Fibroblast of lung (primary cell): ENCODE data around the gene KCND2. TPM values are rescaled to one million over a fixed set of nuclear protein-coding genes. Genes with fewer than 3 reads are reported as not detected.

ENCODE experiments used
- DNase-seq, 2 donors: peaks; one replicate each; pipeline versions ENCODE4 v3.0.0 to v3.0.0-alpha.2; 2010; ENCODE audit warnings: low read depth in 2 of 2
- H2AFZ ChIP-seq: 2 replicates; pipeline ENCODE4 v1.5.1; 2012; ENCODE audit warnings: low read length, control low read depth, inconsistent platforms
- H3K27ac ChIP-seq: 2 replicates; pipeline ENCODE4 v1.5.1; 2011; ENCODE audit warnings: low read length, control low read depth; ENCODE audit not compliant: insufficient read depth
- H3K27me3 ChIP-seq: 2 replicates; pipeline ENCODE4 v1.5.1; 2011; ENCODE audit warnings: mild to moderate bottlenecking, low read length; ENCODE audit not compliant: control insufficient read depth, insufficient read depth
- H3K36me3 ChIP-seq: 2 replicates; pipeline ENCODE4 v1.5.1; 2011; ENCODE audit warnings: low read length; ENCODE audit not compliant: control insufficient read depth, insufficient read depth
- H3K4me1 ChIP-seq: 2 replicates; pipeline ENCODE4 v1.5.1; 2011; ENCODE audit warnings: low read length; ENCODE audit not compliant: control insufficient read depth, insufficient read depth; ENCODE audit errors: extremely low read depth
- H3K4me2 ChIP-seq: 2 replicates; pipeline ENCODE4 v1.5.1; 2011; ENCODE audit warnings: low read length, control low read depth; ENCODE audit not compliant: insufficient read depth; ENCODE audit errors: extremely low read depth
- H3K4me3 ChIP-seq, 4 experiments: fragments of 200-600 bp in 1 of 4; sonication (generic) in 1 of 4; replicated peaks in 1 of 4; 2 replicates each; pipeline ENCODE4 v1.5.1; 2011 to 2016; ENCODE audit warnings: low read length in 4 of 4, low read depth in 3 of 4, mild to moderate bottlenecking in 3 of 4, control low read depth in 2 of 4, inconsistent platforms in 1 of 4, mixed read lengths in 1 of 4; ENCODE audit not compliant: insufficient read depth in 1 of 4; ENCODE audit errors: control extremely low read depth in 1 of 4
- H3K79me2 ChIP-seq: 2 replicates; pipeline ENCODE4 v1.5.1; 2012; ENCODE audit warnings: mild to moderate bottlenecking, low read length, inconsistent platforms; ENCODE audit not compliant: control insufficient read depth, insufficient read depth
- H3K9ac ChIP-seq: 2 replicates; pipeline ENCODE4 v1.5.1; 2011; ENCODE audit warnings: mild to moderate bottlenecking, low read length, control low read depth; ENCODE audit not compliant: insufficient read depth
- H3K9me3 ChIP-seq: 2 replicates; pipeline ENCODE4 v1.5.1; 2012; ENCODE audit warnings: low read depth, low read length; ENCODE audit not compliant: control insufficient read depth, insufficient read depth
- H4K20me1 ChIP-seq: 2 replicates; pipeline ENCODE4 v1.5.1; 2011; ENCODE audit warnings: low read length; ENCODE audit not compliant: control insufficient read depth, insufficient read depth; ENCODE audit errors: extremely low read depth
- CTCF ChIP-seq, 2 donors: IDR thresholded peaks in 1 of 2; conservative IDR thresholded peaks in 1 of 2; 1 replicate in 1 of 2; 2 replicates in 1 of 2; pipeline ENCODE4 v1.5.1; 2011 to 2012; ENCODE audit warnings: low read length in 2 of 2, control low read depth in 1 of 2, inconsistent platforms in 1 of 2, low read depth in 1 of 2, mild to moderate bottlenecking in 1 of 2
- EZH2 ChIP-seq: IDR thresholded peaks from 2 replicates; pipeline ENCODE4 v1.5.1; 2012; ENCODE audit warnings: low read length, control low read depth, mild to moderate bottlenecking; ENCODE audit errors: missing control alignments
- polyA plus RNA-seq, 2 donors: library from polyadenylated mRNA; depleted of rRNA in 1 of 2; stranded (reverse) in 1 of 2; unstranded in 1 of 2; fragments of >200 nt; gene quantifications; 2 replicates each; pipeline ENCODE4 v1.2.1, GENCODE V29; 2011 to 2012; ENCODE audit warnings: missing spikeins in 1 of 2
- total RNA-seq: library from RNA; depleted of rRNA; stranded (reverse); fragments of >200 nt; gene quantifications from 2 replicates; pipeline ENCODE4 v1.2.1, GENCODE V29; 2014

KCND2 gene
- total and polyA plus RNA-seq, 2 donors (not counting 1 experiment from before 2014, with no cell fraction given), result 2.1 to 6.1 TPM

- no peak overlapping the region for H3K4me2 ChIP-seq
- H3K27ac ChIP-seq, result no peak overlapping the region
- TF ChIP-seq CTCF (conservative IDR thresholded peaks at IDR 0.05 in 1 of 2, IDR thresholded peaks at IDR 0.05 in 1 of 2; ENCODE audit: low read depth in 1 of 2, low read length in 2 of 2) (no peak), EZH2 (no peak)
- no peaks in the 10 kb centered on the region for H3K36me3 ChIP-seq
- H3K4me3 ChIP-seq, result no peak overlapping the region
- H4K20me1 ChIP-seq, result no peaks in the 10 kb centered on the region
- no peaks in the 10 kb centered on the region for H3K4me1 ChIP-seq
- peaks cover 4% of the 10 kb centered on the region for H3K27me3 ChIP-seq
- no peaks in the 10 kb centered on the region for H3K79me2 ChIP-seq
- no peak overlapping the region for H2AFZ ChIP-seq
- H3K9me3 ChIP-seq, result no peaks in the 10 kb centered on the region
- no peak overlapping the region for H3K9ac ChIP-seq
- DNase-seq, result no peak
Measured at GRCh38 chr7:120276720-120277119, 3.7 kb downstream of the KCND2 start.

- H4K20me1 ChIP-seq, result no peaks in the 10 kb centered on the region
- no peak overlapping the region for H3K9ac ChIP-seq
- H3K9me3 ChIP-seq, result no peaks in the 10 kb centered on the region
- H3K27ac ChIP-seq, result no peak overlapping the region
- peaks cover under 1% of the 10 kb centered on the region for H3K27me3 ChIP-seq
- no peak overlapping the region for H2AFZ ChIP-seq
- no peak for DNase-seq
- TF ChIP-seq EZH2 (no peak), CTCF (conservative IDR thresholded peaks at IDR 0.05 in 1 of 2, IDR thresholded peaks at IDR 0.05 in 1 of 2; ENCODE audit: low read depth in 1 of 2, low read length in 2 of 2) (no peak)
- no peaks in the 10 kb centered on the region for H3K4me1 ChIP-seq
- H3K79me2 ChIP-seq, result no peaks in the 10 kb centered on the region
- no peak overlapping the region for H3K4me3 ChIP-seq
- H3K36me3 ChIP-seq, result no peaks in the 10 kb centered on the region
- no peak overlapping the region for H3K4me2 ChIP-seq
Measured at GRCh38 chr7:120278773-120279172, 5.8 kb downstream of the KCND2 start.

- H3K79me2 ChIP-seq, result no peaks in the 10 kb centered on the region
- no peak overlapping the region for H3K9ac ChIP-seq
- H3K27me3 ChIP-seq, result no peaks in the 10 kb centered on the region
- no peak overlapping the region for H3K4me3 ChIP-seq
- no peaks in the 10 kb centered on the region for H3K9me3 ChIP-seq
- TF ChIP-seq EZH2 (no peak), CTCF (conservative IDR thresholded peaks at IDR 0.05 in 1 of 2, IDR thresholded peaks at IDR 0.05 in 1 of 2; ENCODE audit: low read depth in 1 of 2, low read length in 2 of 2) (no peak)
- no peak overlapping the region for H3K27ac ChIP-seq
- no peak overlapping the region for H2AFZ ChIP-seq
- H3K36me3 ChIP-seq, result no peaks in the 10 kb centered on the region
- DNase-seq, result peak; percentile 5 to 7
- no peaks in the 10 kb centered on the region for H3K4me1 ChIP-seq
- H4K20me1 ChIP-seq, result no peaks in the 10 kb centered on the region
- no peak overlapping the region for H3K4me2 ChIP-seq
Measured at GRCh38 chr7:120280743-120281142, 7.8 kb downstream of the KCND2 start.
